Peyer's patch (tissue), 4 donors: ENCODE results near the gene NFIX.

ENCODE experiments used
- CTCF ChIP-seq, 6 experiments: fragments of 450-650 bp in 4 of 6; fragments of 200-600 bp in 2 of 6; sonication (generic) in 1 of 6; IDR thresholded peaks; one replicate each; pipeline ENCODE4 v1.5.1; 2017 to 2019; ENCODE audit warnings: antibody characterized with exemption in 6 of 6, mild to moderate bottlenecking in 3 of 6, moderate library complexity in 1 of 6
- POLR2A ChIP-seq, 2 donors: fragments of 450-650 bp; IDR thresholded peaks; one replicate each; pipeline ENCODE4 v1.5.1; 2017; ENCODE audit warnings: antibody characterized with exemption in 2 of 2, mild to moderate bottlenecking in 2 of 2, moderate library complexity in 2 of 2

GRCh38 chr19:13095393-13095784 lies 100.1 kb downstream of the NFIX start:
- TF ChIP-seq POLR2A (IDR thresholded peaks at IDR 0.05) (no peak), CTCF (IDR thresholded peaks at IDR 0.05) (no peak)
